GM21360 (cell line): ENCODE measurements around the gene HOXD12.

Source experiments
- ATAC-seq: cut with Tn5 transposase; IDR thresholded peaks from one replicate; pipeline ENCODE4 v1.9.1; 2021; ENCODE audit warnings: mild to moderate bottlenecking, moderate library complexity; ENCODE audit not compliant: unreplicated experiment

HOXD12 gene

GRCh38 chr2:176118601-176119339 is 19.2 kb downstream of the HOXD12 start:
- ATAC-seq = no peak

- no peak for ATAC-seq
Measured at GRCh38 chr2:176120364-176121189, 21.0 kb downstream of the HOXD12 start.

- no peak for ATAC-seq
Measured at GRCh38 chr2:176121190-176122051, 21.8 kb downstream of the HOXD12 start.

DNA sequence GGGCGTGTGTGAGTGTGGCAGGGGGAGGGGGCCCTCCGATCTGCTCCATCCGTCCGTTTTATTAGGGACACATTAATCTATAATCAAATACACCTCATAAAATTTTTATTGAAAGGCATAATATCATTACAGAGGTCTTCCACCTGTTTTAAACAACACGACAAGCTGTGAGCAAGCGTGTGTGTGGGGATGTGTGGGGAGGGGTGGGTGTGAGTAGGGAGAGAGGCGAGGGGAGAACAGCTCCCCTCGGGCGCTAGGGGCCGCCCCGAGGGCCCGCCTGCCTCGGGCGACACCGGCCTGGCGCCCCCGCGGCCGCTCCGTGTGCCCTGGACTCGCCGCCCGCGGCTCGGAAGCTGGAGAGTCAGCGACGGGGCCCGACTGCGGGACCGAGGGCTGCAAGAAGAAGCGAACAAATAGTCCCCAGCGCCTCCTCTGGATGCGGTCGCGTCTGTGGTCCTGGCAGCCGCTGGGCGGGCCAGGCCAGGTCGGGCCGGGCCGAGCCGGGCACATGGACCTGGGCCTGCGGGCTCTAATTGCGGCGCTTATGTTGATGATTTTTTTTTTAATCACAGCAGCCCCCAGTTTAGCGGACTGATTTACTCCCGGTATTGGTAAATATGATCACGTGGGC is 22.6 kb downstream of the HOXD12 start:
- ATAC-seq = no peak

GRCh38 chr2:176122683-176123410 is 23.3 kb downstream of the HOXD12 start, which contains the start of gene HOXD9:
Gene HOXD9 (plus strand): TSS chr2:176122719. CDS start chr2:176122769, 50 bp downstream.
- ATAC-seq = no peak

- no peak for ATAC-seq
Measured at GRCh38 chr2:176123411-176124109, 24.0 kb downstream of the HOXD12 start.

GRCh38 chr2:176124110-176124946 is 24.7 kb downstream of the HOXD12 start:
- ATAC-seq = no peak

GRCh38 chr2:176124947-176125771 is 25.6 kb downstream of the HOXD12 start:
- no peak for ATAC-seq

DNA sequence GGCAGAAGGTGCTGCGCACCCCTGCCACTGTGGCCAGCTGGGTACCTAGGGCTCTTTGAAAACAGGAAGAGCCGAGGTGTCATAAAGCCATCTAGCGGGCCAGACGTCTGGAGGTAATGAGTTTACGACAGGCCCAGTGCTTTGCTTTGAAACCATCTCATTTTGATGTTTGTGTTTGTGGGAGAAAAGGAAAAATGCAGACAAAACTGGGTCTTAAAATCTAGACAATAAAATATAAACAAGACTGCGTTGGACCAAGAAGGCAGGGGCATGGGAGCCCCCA is 26.1 kb downstream of the HOXD12 start:
- ATAC-seq = no peak

DNA sequence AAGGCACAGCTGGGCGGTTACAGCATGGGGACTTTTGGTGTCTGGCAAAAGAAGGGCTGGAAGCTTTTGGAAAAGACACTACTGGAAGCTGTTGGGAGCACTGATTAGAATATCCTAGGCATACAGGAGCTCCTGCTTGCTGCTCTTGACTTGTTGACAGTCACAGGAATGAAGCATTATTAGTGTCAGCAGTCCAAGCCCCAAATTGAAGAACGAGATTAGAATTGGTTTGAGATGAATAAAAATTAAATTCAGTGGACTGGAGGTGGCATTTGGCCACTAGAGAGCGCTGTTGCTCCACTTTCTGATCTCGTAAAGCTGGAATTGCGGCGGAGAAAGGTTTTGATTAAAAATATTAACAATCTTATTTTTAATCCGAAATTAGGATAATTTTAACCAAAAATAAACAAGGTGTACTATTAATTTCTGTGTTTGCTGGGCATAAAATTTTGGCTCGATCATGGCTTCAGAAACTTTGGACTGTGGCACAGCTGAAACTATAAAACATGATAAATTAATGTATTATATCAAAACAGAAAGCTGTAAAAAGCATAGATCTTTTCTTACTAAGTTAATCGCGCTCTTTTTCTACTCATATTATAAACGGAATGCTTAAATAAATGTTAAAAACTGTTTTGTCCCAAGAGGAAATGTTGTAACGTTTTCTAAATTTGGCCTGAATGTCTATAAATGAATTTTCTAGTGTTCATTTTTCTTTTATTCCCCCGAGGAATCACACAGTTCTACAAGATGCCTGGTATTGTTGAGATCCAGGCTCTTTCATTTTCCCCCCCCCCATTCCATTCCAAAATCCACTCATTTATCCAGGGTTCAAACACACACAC is 27.6 kb downstream of the HOXD12 start:
- ATAC-seq = no peak

DNA sequence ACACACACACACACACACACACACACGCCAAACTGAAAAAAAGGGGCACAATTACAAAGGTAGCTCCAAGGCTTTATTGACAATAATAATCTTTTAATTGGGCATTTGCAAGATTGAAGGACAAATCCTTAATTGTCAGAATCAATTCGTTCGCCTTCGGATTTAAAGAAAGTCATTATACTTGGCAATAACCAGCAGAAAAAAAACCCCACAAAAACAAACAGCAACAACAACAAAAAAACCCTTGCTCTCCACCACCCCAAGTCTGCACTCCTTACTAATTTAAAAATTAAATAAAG is 28.1 kb downstream of the HOXD12 start:
- no peak for ATAC-seq

DNA sequence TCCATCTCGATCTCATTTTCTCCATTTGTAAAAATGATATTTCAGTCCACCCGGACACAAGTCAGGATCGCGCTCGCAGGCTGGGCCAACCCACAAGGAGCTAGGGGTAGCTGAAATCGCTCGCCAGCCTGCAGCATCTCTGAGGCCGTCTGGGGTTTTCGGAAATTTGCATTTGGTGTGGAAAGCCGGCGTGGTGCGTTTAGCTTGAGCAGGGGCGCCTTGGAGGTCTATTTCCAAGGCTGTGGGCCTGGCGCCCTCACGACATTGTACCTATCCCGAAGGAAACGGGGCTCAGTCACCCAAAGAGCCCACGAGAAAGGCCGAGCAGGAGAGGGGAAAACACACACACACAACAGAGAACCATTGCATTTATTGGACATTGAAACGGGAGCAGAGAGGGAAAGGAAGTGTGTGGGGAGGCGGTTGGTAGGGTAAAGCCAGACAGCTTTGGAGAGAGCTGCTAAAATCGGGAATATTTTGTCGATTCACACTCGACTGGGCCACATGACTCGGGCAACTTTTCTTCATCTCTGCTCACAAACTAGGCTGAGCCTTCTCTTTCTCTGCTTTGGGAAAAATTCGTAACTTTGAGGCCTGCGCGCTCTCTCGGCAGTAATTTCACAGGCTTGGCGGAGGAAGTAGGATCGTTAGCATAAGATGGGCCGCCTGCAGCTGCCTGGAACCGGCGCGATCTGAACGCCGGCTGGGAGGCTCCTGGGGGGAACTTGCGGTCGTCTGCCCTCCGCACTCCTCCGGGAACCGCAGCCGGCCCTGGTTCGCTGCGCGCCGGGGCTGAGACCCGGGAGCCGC is 28.8 kb downstream of the HOXD12 start:
- no peak for ATAC-seq

DNA sequence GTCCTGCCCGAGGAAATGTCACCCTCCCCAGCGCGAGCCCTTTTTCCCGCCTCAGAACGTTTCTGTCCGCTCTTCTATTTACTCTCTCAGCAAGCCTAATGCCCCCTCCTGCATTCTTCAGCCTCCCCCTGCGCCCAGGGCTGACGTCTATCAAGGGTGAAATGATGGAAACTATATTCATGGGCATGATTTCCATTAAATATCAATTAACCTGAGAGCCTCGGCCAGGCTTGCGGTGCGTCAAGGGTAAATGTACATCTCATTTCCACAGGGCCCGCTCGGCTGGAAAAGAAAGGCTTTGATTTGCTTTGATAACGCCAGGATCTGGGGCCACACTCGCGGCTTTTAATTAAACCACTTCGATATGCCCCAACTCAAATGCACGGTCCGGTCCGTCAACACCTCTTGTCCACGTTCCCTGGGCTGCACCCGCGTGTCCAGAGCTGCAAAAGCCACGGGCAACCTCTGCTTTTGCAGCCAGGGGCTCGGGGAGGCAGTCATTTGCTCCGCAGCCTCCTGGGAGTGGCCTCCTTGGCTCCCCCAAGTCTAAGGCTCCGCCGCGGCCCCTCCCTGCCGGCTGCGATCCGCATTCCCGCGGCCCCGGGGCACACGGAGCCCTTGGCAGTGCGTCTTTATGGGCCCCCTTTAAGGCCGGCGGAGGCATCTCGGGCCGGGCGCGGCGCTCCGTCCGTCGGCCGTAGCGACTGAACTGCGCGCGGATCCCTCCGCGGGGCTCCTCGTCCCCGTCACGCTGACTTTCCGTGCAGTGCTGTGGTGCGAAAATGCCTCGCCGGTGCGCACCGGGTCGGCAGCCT is 29.6 kb downstream of the HOXD12 start, which contains the start of gene HOXD8:
HOXD8 (plus strand) TSS at position 724 of the 815 bp plus-strand sequence. CDS start 662 bp downstream, outside the sequence.
- no peak for ATAC-seq

- no peak for ATAC-seq
Measured at GRCh38 chr2:176129813-176130146, 30.2 kb downstream of the HOXD12 start.

DNA sequence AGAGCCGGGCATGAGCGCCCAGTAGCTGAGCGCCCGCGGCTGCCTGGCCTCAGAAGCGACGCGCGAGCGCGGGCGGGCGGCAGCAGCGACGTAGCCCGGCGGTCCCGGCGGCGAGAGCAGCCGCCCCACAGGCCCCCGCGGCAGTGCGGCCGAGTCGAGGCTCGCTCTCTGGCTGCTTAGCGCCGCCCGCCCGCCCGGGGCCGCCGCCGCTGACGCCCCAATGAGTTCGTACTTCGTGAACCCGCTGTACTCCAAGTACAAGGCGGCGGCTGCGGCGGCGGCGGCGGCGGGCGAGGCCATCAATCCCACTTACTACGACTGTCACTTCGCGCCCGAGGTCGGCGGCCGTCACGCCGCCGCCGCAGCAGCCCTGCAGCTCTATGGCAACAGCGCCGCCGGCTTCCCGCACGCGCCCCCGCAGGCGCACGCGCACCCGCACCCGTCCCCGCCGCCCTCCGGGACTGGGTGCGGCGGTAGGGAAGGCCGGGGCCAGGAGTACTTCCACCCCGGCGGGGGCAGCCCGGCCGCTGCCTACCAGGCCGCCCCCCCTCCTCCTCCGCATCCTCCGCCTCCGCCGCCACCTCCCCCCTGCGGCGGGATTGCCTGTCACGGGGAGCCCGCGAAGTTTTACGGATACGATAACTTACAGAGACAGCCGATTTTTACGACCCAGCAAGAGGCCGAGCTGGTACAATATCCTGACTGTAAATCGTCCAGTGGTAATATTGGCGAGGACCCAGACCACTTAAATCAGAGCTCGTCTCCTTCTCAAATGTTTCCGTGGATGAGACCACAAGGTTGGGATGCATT is 30.8 kb downstream of the HOXD12 start:
- no peak for ATAC-seq
